ENCODE results near the gene RAD51B.

GRCh38 chr14:68668028-68668427, 848.4 kb downstream of the RAD51B start:
- no peak for TF ChIP-seq CTCF (IDR thresholded peaks at IDR 0.05)
- TF ChIP-seq POLR2A (IDR thresholded peaks at IDR 0.05): no peak
